ENCODE measurements around the gene GZF1. TPM values are rescaled to one million over a fixed set of nuclear protein-coding genes. Genes with fewer than 3 reads are reported as not detected.
A peak's percentile ranks its signal among the peaks of the same experiment; 100 is the strongest.

GZF1 gene
- total RNA-seq, 2 donors from 2014 or later: 12.2 to 15.5 TPM

DNA sequence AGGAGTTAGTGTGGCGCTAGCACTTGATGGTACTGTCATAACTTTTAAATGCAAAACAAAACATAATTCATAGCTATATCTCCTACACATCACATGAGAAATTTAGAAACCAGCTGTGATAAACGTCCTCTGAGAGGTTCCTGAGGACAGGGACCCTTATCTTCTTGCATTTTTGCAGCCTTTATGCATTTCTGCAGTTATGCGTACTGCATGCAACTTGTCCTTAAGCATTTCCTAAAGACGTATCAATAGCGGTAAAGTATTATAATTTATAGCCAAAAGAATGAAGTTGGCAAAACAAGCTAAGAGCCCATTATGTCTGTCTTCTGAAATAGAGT lies 57.6 kb downstream of the GZF1 start:
- Histone ChIP-seq H3K9me3 (ENCODE audit: control insufficient read depth, low read length) (no peaks in the 10 kb centered on the region), H3K27ac (ENCODE audit: low read depth, low read length) (no peak overlapping the region), H3K36me3 (ENCODE audit: control insufficient read depth, insufficient read depth, low read length) (no peaks in the 10 kb centered on the region), H3K9ac (ENCODE audit: extremely low read depth, low read length, poor library complexity, severe bottlenecking) (peak overlapping the region; percentile 0), H3K4me1 (ENCODE audit: control insufficient read depth, insufficient read depth, low read length) (peaks cover 3% of the 10 kb centered on the region), H3K4me3 (ENCODE audit: low read length) (peak overlapping the region; percentile 75), H3K27me3 (ENCODE audit: control insufficient read depth, insufficient read depth, low read length, poor library complexity, severe bottlenecking) (no peaks in the 10 kb centered on the region)
- no peak overlapping the region for H3K27ac Mint-ChIP-seq
- TF ChIP-seq, protein P1, sequence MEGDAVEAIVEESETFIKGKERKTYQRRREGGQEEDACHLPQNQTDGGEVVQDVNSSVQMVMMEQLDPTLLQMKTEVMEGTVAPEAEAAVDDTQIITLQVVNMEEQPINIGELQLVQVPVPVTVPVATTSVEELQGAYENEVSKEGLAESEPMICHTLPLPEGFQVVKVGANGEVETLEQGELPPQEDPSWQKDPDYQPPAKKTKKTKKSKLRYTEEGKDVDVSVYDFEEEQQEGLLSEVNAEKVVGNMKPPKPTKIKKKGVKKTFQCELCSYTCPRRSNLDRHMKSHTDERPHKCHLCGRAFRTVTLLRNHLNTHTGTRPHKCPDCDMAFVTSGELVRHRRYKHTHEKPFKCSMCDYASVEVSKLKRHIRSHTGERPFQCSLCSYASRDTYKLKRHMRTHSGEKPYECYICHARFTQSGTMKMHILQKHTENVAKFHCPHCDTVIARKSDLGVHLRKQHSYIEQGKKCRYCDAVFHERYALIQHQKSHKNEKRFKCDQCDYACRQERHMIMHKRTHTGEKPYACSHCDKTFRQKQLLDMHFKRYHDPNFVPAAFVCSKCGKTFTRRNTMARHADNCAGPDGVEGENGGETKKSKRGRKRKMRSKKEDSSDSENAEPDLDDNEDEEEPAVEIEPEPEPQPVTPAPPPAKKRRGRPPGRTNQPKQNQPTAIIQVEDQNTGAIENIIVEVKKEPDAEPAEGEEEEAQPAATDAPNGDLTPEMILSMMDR (conservative IDR thresholded peaks at IDR 0.05): no peak
- 79 to 80% methylated on average over 5 of the region's 5 CpGs for WGBS, 2 experiments (ENCODE audit: insufficient coverage in 1 of 2, insufficient read length in 1 of 2)
- peaks cover 23% of the 10 kb centered on the region for H3K4me1 Mint-ChIP-seq
- H3K9me3 Mint-ChIP-seq: no peaks in the 10 kb centered on the region
- DNase-seq: no peak
- peak overlapping the region; percentile 75 for H3K4me3 Mint-ChIP-seq
- peaks cover 6% of the 10 kb centered on the region for H3K36me3 Mint-ChIP-seq (ENCODE audit: low read depth)
- no peaks in the 10 kb centered on the region for H3K27me3 Mint-ChIP-seq (ENCODE audit: insufficient read depth)

- peak overlapping the region; percentile 75 for H3K4me3 Mint-ChIP-seq
- H3K9me3 Mint-ChIP-seq: peaks cover under 1% of the 10 kb centered on the region
- 2 to 6% methylated on average over 17 to 58 of the region's 58 CpGs for WGBS, 2 experiments (ENCODE audit: insufficient coverage in 1 of 2, insufficient read length in 1 of 2)
- TF ChIP-seq, protein P1 (conservative IDR thresholded peaks at IDR 0.05): no peak
- Histone ChIP-seq H3K36me3 (ENCODE audit: control insufficient read depth, insufficient read depth, low read length) (no peaks in the 10 kb centered on the region), H3K9me3 (ENCODE audit: control insufficient read depth, low read length) (no peaks in the 10 kb centered on the region), H3K4me3 (ENCODE audit: low read length) (peak overlapping the region; percentile 75), H3K4me1 (ENCODE audit: control insufficient read depth, insufficient read depth, low read length) (peaks cover 3% of the 10 kb centered on the region), H3K9ac (ENCODE audit: extremely low read depth, low read length, poor library complexity, severe bottlenecking) (peak overlapping the region; percentile 63), H3K27ac (ENCODE audit: low read depth, low read length) (no peak overlapping the region), H3K27me3 (ENCODE audit: control insufficient read depth, insufficient read depth, low read length, poor library complexity, severe bottlenecking) (no peaks in the 10 kb centered on the region)
- H3K4me1 Mint-ChIP-seq: peaks cover 23% of the 10 kb centered on the region
- peaks cover 6% of the 10 kb centered on the region for H3K36me3 Mint-ChIP-seq (ENCODE audit: low read depth)
- H3K27me3 Mint-ChIP-seq (ENCODE audit: insufficient read depth): no peaks in the 10 kb centered on the region
- peak; percentile 49 for DNase-seq
- H3K27ac Mint-ChIP-seq: peak overlapping the region; percentile 76
These were observed 58.3 kb downstream of the GZF1 start for GRCh38 chr20:23419995-23420901.

GRCh38 chr20:23420943-23421931 lies 59.3 kb downstream of the GZF1 start, which contains the start of gene NAPB:
Gene NAPB (minus strand): TSS chr20:23421488. CDS start chr20:23421402, 86 bp downstream.
- H3K9me3 ChIP-seq (ENCODE audit: control insufficient read depth, low read length): no peaks in the 10 kb centered on the region
- H3K9ac ChIP-seq (ENCODE audit: extremely low read depth, low read length, poor library complexity, severe bottlenecking): peak within 1 kb of the TSS; percentile 63
- WGBS, 2 experiments (ENCODE audit: insufficient coverage in 1 of 2, insufficient read length in 1 of 2): 1 to 3% methylated on average over 15 to 62 of the region's 64 CpGs
- H3K4me3 ChIP-seq (ENCODE audit: low read length): peak within 1 kb of the TSS; percentile 75
- H3K27ac ChIP-seq (ENCODE audit: low read depth, low read length): no peak within 1 kb of the TSS
- no peaks in the 10 kb centered on the region for H3K36me3 ChIP-seq (ENCODE audit: control insufficient read depth, insufficient read depth, low read length)
- Mint-ChIP-seq H3K9me3 (peaks cover 3% of the 10 kb centered on the region), H3K4me1 (peaks cover 23% of the 10 kb centered on the region), H3K27me3 (ENCODE audit: insufficient read depth) (no peaks in the 10 kb centered on the region), H3K36me3 (ENCODE audit: low read depth) (no peaks in the 10 kb centered on the region), H3K27ac (peak within 1 kb of the TSS; percentile 76), H3K4me3 (peak within 1 kb of the TSS; percentile 75)
- no peaks in the 10 kb centered on the region for H3K27me3 ChIP-seq (ENCODE audit: control insufficient read depth, insufficient read depth, low read length, poor library complexity, severe bottlenecking)
- TF ChIP-seq, protein P1 (conservative IDR thresholded peaks at IDR 0.05): peak; percentile 70
- DNase-seq: peak; percentile 98
- peaks cover 3% of the 10 kb centered on the region for H3K4me1 ChIP-seq (ENCODE audit: control insufficient read depth, insufficient read depth, low read length)

Data from endodermal cell (in vitro differentiated cells).